ENCODE measurements around the gene PSRC1.

GRCh38 chr1:109255678-109256077 lies 27.3 kb downstream of the PSRC1 start:
- no peak for TF ChIP-seq CTCF (IDR thresholded peaks at IDR 0.05)
- no peak for TF ChIP-seq EP300 (IDR thresholded peaks at IDR 0.05)
- no peak for TF ChIP-seq POLR2A (IDR thresholded peaks at IDR 0.05; ENCODE audit: low read depth)
- no peak for TF ChIP-seq POLR2AphosphoS5 (IDR thresholded peaks at IDR 0.05)
